CD1c-positive myeloid dendritic cell (primary cell): ENCODE results near the gene PTPN3.

ENCODE experiments used
- DNase-seq: peaks from one replicate; pipeline ENCODE4 v3.0.0-alpha.2; 2016; ENCODE audit errors: extremely low spot score

PTPN3 gene

DNA sequence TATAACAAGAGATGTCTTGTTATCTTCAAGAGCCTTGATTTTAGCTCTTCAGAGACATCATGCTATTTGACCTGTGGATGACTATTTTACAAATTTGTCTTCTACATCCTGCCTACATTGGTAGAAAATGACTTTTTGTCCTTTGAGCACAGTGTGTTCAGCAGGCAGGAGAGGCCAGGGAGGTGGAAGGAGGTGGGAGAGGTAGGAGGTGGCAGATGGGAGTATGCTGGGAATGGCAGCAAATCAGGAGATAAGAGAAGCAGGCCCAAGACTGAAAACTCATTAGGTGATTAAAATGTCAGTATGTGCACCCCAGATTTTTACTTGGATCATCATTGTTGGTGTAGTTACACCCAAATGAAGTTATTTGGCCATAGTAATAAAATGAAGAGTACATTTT, 44.1 kb downstream of the PTPN3 start:
- DNase-seq = no peak

DNA sequence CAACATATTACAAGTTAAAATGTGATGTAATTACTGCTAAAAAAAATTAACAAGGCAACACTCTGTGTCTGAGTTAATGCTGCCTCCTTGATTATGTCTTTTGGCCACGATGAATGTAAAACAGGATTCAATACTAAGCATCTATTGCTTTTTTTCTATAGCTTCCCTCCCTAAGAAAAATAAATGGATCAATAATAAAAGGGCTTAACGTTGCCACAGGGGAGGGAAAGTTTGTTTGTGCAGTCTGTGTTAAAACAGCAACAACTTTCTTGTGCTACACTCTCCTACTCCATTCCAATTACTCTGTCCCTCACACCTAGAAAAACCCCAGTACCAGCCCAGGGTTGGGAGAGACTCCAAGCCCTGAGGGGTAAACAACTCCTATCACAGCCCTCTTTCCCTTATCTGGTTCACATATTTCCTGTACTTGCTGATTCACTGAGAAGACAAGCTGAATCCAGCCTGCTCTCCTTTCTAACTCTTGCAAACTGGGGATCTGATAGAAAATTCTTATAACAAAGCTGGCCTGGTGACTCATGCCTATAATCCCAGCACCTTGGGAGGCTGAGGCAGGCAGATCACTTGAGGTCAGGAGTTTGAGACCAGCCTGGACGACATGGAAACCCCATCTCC, 44.8 kb downstream of the PTPN3 start:
- no peak for DNase-seq

DNA sequence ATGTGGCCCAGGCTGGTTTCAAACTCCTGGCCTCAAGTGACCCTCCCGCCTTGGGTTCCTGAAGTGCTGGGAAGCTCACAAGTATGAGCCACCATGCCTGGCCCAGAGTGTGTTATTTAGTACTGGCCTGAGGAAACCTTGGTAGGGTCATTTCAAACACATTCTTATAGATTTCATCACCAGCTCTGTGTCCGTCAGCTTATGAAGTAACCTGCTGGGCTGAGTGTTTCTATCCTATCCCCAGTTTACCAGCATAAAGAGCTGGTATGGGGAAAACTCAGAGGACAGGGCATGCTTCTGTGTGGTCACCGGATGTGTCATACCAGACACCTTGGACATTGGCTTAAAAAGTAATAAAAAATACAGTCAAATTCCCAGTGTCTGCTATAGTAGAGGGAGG, 45.3 kb downstream of the PTPN3 start:
- DNase-seq = no peak

DNA sequence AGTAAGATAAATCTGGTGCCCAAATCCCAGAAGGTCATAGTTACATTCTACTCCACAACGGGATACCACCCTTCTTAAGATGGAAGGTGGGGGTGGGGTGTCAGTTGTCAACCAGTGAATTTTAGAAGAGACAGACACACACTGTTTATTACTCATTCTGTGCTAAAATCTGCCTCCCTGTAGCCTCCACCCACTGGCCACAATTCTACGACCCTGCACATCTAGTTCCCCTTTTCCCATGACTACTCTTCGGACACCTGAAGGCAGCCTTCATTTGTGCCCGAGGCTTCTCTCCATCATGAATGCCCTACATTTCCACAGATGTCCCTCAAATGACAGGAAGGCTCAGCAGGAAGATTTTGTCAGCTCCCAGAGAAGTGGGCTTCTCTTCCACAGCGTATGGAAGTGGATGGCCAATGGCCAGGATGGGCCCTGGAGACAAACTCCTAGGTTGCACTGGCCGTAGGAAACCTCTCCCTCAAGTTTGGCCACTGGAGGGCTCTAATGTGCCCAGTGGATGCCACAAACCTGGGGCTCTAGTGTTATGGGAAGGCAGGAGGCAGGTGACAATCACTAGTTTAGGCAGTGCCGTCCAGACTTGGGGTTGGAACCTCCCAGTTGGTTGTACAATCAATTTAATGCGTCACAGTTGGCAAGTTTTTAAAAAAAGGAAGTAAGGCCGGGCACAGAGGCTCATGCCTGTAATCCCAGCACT, 46.6 kb downstream of the PTPN3 start:
- no peak for DNase-seq

DNA sequence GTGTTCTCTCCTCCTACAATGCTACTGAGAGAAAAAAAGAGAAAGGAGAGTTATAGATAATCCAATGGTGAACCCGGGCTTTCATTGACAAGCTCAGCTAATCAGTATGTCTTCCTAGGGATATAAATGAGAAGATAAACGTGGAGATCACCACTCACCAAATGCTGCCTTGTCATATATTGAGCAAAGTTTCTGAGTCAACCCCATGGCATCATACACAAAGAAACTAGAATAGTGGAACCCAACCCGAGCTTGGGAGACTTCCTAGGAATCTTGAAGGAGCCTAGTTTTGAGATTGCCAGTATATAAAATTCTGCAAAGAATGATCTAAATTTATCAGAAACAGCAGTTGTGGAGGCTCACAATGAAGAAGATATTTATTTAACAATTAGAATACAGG, 47.8 kb downstream of the PTPN3 start:
- DNase-seq = no peak

DNA sequence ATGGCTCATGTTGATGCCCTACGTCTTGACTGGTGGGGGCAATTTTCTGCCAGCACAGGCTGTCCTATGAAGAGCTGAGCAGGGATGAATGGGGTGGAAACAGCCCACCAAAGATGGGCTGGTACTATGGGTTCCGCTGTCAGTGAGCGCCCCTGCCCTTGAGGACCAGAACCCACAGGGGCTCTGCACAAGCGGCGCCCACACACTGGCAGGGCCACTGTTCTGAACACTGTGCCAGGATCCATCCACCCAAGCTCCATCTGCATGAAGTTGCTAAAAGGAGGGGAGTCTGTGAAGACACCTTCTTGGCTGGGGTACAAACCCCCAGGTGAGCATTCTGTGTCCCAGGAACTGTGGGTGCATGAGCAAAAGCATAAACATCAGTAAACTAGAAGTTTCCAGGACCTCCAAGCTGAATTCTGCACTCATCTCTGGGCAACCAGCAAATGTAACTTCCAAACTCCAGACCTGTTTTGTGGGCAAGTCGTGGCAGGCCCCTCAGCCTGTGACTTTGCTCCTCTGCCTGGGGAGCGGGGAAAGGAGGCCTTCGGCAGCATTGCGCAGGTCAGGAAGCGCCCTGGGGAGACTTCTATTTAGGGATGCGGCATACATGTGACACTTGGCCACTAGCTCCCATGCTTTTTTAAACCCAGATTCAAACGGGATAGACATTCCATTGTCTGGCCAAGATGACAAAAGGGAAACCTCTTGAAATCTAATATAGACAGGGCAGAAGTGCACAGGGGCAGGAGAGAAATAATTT, 48.9 kb downstream of the PTPN3 start:
- DNase-seq = no peak

DNA sequence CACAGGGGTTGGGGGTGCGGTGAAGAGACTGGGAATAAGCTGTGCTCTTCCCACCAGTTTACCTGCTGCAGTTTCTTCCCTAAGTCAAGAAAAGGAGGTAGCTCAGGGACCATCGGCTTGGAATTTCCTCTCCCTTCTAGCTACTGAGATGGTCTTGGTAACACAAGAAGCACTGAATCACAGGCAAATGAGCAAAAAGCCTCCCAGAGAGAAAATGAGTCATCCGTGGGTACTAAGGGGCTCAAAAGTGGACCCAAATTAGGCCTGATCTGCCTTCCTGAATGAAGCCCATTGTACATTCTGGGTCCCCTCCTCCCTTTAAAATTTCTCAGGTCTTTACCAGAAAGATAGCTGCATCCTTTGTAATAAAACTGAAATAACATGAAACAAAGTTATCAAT, 49.9 kb downstream of the PTPN3 start:
- no peak for DNase-seq

DNA sequence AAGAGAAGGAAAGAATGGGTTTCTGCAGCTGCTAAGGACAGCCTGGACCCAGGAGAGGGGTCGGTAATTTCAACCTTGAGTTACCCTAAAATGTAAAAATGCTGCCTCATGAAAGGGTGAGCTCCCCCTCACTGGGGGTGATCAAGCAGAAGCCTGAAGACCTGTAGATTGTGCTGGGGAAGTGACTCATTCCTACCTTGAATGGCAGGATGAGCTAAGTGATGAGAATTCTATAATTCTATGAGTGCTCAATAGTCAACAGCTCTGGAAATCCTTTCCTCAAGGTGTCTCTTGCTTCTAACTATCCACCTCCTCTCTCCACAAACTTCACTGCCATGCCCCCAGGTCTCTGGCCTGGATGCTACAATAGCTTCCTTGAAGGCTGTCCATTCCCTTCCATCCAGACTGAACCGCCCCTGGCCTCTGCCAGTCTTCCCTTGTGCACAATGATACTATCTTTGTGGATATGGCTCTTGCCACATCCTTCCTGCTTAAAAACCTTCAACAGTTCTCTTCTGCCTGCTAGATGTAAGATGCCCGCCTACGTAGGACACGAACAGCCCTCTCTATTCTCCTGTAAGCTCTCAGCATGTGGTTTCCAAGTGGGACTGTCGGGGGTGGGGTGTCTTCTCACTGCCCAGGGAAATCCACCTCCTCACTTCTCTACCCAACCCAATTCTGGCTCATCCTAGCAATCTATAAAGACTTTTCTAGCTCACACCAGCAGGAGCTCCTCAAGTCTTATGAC, 50.6 kb downstream of the PTPN3 start:
- DNase-seq = no peak

DNA sequence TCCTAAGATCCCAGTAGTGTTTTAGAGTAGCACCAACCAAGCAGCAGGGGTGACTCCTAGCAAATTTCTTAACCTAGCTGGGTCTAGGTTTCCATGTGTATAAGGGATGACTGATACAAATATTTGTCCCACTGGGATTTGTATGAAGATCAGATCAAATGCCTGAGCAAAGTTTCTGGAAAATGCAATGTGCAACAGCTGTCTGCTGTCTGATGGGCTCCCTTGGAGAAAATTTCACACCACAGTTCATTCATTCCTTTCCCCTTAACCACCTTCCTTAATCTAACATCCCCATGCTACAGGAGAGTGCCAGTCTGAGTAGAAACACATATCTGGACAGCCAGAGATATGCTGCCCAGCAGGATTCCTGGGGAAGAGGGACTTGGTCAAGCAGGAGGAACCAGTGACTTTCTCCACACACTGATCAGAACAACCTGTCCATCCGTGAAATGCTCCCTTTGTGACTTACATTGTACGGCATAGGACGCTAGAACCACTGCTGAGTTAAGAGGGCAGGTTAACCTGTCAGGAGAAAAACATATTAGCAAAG, 53.3 kb downstream of the PTPN3 start:
- no peak for DNase-seq

DNA sequence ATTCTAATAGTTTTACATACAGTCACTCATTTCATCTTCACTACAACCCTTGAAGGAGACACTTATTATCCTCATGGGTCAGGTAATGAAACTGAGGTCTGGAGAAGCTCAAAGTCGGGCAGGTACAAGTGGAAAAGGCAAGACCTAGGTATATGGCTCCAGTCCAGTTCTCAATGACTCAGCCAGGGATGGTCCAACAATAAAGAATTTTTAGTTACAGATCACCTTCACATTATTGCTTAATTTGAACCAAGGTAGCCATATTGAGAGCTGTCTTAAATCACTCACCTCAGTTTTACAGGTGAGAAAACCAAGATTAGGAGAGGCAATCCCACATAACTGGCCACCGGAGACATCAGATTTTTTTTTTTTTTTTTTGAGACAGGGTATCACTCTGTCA, 55.4 kb downstream of the PTPN3 start:
- DNase-seq = no peak

DNA sequence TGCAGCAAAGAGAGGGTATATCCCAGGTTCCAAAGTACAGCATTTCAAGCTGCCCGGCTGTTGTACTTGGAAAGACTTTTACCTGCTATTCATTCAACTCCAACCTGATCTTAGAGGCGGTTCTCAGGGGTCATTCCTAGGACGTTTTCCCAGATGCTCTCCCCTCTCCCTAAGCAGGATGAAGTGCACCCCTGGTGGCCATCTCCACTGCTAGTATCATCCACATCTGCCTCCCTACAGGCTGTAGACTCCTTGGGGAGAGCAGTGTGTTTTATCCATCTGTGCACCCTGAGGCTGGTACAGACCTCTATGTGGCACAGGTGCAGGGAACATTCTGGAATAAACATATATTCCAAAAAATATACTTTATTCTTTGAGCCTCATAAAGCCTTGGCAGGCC, 56.8 kb downstream of the PTPN3 start:
- no peak for DNase-seq

DNA sequence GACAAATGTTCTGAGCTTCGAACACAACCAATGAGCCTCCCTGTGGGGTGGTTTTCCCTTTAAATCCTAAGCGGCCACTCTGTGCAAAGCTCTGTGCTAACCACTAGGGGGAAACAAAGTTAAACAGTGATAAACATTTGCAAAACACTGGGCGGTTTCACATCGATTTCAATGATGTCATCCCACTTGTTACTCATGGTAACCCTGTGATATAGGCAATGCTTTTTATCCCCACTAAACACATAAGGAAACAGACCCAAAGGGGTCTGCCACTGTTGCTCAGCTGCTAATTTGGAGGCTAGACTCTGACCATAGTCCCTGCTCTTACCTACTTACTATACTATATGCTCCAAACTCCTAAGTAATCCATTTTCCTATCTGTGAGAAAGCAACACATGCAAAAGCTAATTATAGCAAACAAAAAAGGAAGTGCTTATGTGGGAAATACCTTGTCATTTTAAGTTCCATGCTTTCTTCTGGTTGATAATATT, 57.3 kb downstream of the PTPN3 start:
- DNase-seq = peak; percentile 66

DNA sequence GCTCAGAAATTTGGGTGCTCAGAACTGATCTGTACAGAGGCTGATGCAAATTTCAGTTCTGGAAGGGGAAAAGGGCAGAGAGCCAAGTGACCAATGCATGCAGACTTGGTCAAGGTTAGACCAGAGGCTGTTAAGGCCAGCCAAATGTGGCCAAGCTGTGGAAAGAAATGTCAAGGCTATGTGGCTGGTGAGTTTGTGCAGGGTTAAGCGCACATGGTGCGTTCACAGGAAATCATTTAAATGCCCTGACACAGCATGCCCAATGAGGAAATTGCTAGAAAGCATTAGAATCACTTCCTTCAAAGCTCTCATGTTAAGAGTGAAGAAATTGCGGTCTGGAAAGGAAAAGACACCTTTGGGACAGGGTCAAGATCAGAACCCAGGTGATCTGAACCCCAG, 58.0 kb downstream of the PTPN3 start:
- DNase-seq = peak; percentile 6

DNA sequence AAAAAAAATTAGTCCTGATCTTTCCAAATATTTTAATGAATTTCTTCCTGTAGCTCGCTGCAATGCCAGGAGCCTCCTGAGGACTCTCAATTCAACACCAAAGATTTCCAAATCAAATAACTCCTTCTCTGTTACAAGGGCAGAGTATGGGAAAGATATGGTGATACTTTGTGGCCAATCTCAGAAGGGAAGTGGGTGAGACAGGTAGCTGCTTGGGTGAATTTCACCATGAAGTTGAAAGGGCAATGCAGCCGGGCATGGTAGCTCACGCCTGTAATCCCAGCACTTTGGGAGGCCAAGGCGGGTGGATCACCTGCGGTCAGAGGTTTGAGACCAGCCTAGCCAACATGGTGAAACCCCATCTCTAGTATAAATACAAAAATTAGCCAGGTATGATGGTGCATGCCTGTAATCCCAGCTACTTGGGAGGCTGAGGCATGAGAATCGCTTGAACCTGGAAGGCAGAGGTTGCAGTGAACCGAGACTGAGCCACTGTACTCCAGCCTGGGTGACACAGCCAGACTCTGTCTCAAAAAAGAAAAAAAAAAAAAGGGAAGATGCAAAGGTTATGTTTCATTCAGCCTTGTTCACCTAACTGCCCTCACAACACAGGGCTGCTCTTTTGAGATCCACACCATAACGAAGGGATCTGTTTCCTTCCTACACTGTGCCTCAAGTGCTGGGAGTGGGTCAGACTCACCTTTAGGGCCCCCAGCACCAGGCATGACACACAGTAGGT, 58.6 kb downstream of the PTPN3 start:
- DNase-seq = no peak

DNA sequence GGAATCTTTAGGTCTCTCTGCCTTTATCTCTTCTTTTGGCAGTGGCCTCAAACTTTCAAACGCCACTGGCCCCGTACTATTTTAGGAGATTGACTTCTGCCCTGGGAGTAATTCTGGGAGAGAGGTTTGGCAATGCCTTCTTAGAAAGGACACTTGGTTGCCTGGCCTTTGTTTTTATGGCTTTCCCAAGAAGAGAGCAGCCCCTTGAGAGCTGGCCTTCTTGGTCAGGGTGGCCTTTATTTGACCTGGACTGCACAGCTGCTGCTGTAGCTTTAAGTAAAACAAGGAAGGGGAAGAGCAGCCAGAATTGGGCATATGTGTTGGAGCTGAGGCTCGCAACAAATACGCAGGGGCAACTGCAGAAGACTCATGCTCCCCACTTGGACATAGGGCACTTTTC, 60.8 kb downstream of the PTPN3 start:
- no peak for DNase-seq

DNA sequence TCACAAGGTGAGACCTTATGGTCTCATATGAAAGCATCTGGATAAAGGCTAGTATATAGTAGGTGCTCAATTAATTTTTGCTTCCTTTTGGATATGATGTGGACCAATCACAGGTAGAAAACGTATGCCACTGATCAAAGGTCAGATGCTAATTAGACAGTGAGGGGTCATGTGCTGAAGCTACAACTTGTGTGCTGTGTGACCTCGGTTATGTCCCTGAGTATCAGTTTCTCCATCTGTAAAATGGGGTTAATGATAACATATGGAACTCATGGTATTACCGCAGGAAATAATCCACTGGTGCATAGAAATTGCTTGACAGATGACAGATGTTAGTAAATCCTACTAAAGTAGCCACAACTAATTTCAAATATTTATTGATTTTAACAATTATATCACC, 62.0 kb downstream of the PTPN3 start:
- DNase-seq = no peak

DNA sequence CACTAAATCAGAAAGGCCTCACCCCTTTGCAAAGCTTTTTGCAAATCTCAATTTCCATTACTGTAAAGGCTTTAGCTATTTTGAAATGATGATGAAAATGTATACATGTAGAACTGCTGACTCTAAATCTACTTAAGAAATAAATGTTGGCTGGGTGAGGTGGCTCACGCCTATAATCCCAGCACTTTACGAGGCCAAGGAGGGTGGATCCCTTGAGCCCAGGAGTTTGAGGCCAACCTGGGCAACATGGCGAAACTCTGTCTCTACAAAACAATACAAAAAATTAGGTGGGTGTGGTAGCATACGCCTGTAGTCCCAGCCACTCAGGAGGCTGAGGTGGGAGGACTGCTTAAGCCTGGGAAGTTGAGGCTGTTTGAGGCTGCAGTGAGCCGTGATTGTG, 64.6 kb downstream of the PTPN3 start:
- DNase-seq = no peak

DNA sequence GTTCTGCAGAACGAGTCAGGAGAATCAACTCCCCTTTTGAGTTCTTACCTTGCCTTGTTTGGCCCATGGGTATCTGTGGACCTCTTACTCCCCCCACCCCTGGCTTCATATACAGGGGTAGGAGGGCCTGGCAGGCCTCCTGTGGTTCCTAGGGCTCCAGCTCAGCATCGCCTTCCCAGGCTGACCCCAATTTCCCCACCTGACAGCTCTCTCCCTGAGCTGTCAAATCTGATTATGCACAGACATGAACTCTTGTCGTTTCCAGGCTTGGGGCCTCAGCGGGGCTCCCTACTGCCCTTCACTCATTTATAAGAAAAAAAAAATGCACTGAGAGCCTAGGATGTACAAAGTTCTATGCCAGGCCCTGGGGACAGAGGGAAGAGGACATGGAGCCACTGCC, 67.9 kb downstream of the PTPN3 start:
- DNase-seq = no peak

DNA sequence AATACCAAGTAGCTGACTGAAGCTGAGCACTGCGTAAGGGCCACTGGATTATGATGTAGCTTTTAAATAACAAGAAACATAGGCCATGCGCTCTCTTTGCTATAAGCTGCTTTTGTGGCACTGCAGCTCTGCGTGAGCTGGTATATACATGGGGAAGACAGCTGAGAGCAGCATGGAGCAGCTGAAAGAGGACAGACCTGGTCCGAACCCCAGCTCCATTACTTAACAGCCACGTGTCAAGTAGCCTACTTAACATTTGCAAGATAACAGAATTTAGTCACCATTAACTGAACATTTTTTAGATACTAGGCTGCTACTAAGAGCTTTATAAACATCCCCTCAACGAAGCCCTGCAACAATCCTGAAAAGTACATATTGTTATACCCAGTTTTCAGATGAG, 69.3 kb downstream of the PTPN3 start:
- no peak for DNase-seq

DNA sequence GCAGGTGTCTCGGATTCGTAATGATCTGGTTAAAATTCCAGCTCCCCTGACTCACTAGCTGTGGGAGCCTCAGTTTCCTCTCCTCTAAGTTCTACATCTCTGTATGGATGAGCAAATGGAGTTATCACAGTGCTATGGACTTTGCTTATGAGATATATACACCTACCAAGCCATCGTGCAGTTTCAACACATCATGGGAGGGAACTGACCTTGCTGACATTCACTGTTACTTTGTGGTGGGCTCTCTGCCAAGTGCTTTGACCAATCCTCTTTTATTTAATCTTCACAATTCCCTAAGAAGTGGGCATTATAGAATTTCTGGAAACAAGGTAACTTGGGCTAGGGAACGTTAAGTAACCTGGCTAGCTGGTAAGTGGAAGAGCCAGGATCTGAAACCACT, 70.2 kb downstream of the PTPN3 start:
- DNase-seq = no peak
